Right kidney (tissue), 1 donor: ENCODE measurements around the gene ACYP2.

ENCODE experiments used
- DNase-seq: peaks from one replicate; pipeline ENCODE4 v3.0.0-alpha.2; 2016

The ACYP2 gene

DNA sequence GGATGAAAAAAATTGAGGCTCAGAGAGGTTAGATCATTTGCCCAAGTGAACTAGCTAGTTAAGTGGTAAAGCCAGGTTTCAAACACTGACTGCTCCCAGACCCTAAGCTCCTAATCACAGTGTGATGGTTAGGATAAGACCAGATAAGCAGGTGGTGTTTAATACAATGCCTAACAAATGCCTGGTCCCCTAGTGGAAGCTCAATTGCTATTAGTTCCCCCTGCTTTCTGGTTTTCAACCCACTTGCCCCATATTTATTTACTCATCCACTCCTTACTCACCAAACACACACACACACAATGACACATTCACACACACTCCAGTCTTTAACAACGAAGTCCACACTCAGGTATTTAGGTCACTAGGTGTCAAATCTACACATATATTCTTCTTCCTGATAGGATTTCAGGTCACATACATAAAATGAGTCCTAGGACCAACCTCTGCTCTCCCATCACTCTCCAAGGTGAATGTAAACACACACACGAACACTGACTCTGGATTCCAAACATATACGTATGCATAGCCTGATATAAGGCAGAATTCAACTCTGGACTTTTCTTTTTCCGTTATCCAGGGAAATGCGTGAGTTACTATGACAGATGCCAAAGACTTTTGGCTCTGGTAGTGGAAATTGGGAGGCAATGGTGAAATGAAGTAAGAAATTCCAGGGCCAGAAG, 214.2 kb downstream of the ACYP2 start:
- DNase-seq: no peak

DNA sequence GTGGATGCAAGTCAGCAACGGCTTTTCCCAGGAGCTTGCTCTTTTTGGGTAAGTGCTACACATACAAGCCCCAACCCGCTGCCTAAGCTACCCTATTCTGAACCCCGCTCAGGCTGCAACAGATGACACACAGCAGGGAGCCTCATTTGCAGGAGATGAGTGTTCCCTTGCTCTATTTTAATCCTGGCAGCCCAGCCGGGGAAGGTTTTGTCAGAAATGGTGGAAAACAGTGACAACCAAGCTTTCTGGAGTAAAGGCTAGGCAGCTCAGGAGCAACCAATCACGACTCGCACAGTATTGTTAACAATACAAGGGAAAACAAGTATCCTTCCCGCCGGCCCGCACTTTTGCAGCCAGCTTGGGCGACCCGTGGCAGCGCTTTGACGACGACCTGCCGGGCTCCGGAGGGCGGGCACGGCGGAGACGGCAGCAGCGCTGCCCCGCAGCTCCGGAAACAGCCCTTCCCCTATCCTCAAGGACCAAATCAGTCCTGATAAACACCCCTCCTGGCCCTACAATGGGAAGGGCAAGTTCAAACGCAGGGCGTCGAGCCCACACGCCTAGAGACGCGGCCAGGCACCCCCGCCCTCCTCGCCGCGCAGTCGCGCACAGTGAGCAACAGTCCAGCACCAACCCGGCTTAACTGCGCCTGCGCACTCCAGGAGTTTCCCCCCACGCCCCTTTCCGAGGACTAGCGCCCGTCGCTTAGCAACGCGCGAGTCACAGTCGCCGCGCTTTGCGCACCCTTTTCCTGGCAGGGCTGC, 214.9 kb downstream of the ACYP2 start:
- DNase-seq: peak; percentile 97

DNA sequence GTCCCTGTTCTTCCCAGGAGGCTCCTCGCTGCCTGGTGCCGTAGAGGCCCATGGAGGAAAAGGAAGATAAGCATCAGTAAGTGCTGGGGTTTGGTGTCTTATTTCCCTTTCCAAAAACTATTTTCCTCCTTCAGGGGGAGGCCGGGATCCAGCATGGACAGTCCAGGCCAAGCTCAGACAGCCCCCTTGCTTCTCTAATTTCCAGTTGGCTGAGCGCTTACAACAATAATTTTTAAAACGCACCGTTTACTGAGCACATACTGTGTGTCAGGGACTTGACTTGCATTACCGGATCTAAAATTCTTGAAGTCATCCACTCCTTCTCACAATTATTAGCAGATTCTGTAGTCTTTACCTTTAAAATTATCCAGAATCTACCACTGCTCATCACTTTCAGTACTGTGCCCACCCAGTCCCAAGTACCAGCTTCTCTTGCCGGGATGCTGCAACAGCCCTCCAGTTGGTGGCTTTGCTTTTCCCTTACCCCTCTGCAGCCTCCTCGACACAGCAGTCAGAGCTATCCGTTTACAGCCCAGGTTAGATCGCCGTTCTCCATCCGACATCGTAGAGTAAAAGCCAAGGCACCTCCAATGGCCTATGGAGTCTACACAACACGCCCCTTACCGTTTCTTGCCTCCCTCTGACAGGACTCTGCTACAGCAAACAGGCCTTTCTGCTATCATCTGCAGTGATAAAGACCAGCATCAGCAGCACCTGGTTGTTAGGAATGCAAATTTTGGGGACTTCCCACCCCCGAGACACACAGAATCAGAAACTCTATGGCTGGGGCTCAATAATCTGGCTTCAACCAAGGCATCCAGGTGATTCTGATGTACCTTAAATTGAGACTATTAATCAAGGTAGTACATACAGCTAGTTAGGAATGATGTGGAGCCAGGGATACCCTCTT, 215.8 kb downstream of the ACYP2 start:
- no peak for DNase-seq

DNA sequence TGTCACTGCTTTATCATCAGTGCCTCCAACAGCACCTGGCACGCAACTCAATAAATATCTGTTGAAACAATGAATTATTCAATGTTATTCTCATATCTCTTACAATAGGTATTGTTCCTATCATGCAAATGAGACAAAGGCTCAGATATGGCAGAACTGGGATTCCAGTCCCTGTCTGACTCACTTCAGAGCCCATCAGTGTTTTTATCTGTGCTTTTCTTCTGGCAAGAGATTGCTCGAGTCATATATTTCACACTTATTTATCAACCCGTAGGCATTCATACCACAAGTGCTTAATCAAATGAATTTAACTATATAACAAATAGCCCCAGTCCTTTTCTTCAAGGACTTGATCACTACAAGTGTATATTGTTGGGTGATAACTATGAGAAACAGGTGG, 217.0 kb downstream of the ACYP2 start:
- DNase-seq: no peak

DNA sequence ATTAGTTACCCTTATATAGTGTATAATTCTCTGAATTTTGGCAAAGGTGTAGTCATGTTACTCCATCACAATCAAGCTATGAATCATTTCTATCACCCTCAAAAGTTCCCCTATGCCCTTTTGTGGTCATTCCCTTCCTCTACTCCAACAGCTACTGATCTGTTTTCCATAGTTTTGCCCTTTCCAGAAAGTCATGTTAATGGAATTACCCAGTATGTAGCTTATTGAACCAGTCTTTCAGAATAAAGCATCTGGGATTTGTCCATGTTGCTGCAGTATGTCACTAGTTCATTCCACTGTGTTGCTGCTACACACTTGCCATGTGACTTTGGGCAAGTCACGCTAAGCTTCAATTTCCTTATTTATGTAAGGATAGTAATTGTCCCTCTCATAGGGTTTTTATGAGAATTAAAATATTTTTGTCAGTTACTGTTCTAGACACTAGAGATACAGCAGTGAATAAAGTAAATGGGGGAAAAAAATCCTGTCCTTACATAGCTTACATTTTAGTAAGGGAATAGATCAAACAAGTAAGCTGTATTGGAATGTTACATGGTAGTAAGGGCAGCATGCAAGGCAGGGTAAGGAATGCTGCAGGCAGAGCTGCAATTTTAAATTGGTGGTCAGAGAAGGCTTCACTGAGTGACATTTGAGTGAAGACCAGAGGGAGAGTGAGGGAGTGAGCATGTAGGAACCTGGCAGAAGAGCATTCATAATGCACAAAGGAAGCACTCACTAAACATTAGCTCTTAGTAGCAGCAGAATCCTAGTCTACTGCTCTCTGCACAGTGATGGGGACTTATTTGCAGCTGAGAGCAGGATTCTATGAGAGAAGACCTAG, 220.9 kb downstream of the ACYP2 start:
- no peak for DNase-seq

DNA sequence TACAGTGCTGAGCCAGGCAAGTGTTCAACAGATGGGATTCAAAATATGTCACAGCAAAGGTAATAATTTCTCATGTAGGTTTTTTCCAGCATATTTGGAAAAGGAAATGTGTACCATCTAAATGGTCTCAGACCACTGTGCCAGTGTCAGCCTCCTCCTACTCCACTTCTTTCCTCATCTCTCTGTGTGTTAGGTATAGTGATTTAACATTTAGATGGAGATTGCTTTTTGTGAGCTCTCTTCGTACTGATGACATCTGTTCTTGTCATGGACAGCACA, 221.5 kb downstream of the ACYP2 start:
- DNase-seq: no peak

DNA sequence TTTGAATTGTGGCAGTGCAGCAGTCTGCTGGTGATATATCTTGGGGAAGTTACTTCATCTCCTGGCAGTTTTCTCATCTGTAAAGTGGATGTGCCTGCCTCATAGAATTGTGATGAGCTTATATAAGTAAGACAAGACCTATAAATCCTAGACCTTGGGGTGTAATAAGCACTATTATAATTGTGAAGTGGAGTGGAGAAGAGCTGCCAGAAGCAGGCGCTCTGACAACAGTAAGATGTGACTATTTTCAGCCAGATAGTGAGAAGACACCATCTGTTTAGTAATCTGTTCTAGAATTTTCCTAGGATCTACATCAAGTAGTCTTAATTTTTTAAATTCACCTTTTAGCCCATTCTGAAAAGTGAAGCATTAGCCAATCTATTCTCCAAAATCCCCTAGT, 226.2 kb downstream of the ACYP2 start:
- no peak for DNase-seq

DNA sequence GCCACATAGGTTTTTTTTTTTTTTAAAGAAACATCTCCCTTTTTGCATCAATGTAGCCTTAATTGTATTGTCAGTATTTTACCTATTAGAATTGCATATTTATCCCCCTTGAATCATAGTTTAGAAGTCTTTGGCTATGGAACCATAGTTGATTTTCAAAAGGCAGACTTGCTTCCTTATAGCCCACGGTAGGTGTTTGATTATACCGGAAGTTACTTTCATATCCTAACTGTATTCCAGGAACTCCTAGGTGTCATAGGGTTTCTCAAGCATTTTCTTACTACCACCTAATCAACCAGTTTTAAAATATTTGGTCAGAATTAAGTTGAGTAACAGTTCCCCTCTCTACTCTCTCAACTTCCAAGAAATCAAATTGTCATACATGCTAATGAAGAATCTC, 227.2 kb downstream of the ACYP2 start:
- DNase-seq: no peak

DNA sequence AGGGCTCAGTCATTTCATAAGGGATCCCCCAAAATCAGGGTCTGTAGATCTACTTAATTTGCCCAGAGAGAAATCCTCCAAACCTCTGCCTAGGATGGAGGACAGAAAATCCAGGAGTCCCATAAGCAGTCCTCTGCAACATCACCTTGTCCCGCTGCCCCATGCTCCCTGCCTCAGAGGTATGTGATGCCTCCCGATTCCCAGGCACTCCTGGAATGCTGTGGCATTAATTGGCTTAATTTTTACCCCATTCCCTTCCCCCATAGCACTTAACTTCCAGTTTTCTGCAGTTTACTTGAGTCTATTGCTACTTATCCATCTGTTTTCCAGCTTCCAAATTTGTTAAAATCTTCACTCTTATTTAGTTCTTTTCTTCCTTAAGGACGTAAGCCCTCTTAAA, 232.2 kb downstream of the ACYP2 start:
- DNase-seq: no peak

DNA sequence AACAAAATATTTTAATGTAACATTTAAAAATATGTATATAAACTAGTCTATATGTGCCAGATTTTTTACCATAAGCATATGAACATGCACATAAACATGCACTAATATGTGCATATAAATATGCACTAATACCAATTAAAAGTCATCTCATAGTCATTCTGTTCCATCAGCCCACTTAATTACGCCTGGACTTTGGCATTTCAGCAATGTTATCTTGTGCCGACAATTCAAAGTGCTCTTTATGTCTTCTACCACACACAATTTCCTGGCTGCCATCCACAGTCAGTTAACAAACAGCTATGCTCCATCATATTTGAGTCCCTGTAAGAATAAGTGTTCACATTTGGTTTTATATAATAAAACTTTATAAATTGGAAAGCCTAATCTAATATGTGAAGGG, 233.2 kb downstream of the ACYP2 start:
- no peak for DNase-seq

DNA sequence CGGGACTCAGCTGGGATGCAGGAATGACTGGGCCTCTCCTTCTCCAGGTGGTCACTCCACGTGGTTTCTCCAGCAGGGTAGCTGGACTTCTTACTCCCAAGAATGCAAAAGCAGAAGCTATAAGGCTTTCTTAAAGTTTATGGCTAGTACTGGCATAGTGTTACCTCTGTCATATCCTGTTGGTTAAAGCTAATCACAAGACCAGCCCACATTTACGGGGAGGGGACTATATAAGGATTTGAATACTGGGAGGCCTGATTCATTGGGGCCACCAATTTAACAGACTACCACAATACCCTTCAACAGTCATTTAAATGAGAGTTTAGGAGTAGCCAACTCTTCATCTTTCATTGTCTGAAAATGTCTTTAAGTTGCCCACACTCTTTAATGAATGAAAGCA, 235.0 kb downstream of the ACYP2 start:
- no peak for DNase-seq

DNA sequence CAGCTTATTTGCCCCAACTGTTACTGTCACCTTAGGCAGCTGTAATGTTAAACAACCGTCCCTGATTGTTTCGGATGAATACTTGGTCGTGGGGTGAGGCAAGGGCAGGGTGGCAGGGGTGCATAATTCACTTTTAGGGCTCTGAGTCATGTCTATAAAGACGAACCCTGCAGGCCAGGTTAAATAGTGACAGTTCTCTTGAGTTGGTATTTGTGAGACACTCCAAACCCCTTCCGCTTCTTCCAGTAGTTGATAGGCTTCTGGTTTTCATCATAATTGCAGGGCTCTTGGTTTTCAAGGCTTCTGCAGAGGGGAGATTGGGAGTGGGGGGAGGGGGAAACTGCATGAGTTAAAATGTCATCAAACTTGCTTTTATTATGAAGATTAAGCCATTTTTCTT, 237.8 kb downstream of the ACYP2 start:
- no peak for DNase-seq
